ENCODE measurements around the gene MRNIP.

Gene MRNIP

DNA sequence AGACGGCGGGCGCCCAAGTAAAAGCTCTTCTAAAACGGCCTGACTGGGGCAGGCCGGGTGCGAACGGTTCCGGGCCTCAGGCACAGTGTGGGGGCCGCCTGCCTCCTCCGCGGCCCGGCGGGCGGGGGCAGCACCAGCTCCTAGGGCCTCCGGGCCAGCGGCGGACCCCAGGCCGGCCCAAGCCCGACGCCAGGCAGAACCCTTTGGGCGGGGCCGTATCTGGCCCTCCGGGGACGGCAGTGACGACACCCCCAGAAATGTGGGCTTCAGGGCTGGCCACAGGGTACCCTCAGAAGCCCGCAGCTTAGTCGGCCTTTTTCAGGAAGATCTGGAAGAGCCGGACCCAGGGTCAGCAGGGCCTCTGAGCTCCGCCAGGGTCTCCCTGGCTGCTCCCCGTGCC, 60.9 kb downstream of the MRNIP start:
- Histone ChIP-seq H3K36me3 (ENCODE audit: control insufficient read depth, insufficient read depth, low read length) (no peaks in the 10 kb centered on the region), H3K27ac (no peak overlapping the region), H3K9ac (no peak overlapping the region), H3K9me3 (ENCODE audit: control insufficient read depth, low read length) (no peaks in the 10 kb centered on the region), H2AFZ (no peak overlapping the region), H3K79me2 (peaks cover 9% of the 10 kb centered on the region), H3K4me1 (peaks cover 3% of the 10 kb centered on the region), H3K27me3 (ENCODE audit: control insufficient read depth, insufficient read depth, low read length) (no peaks in the 10 kb centered on the region), H3K4me2 (ENCODE audit: low read length) (no peak overlapping the region), H3K4me3 (ENCODE audit: low read depth, low read length) (no peak overlapping the region)
- TF ChIP-seq, protein P1, sequence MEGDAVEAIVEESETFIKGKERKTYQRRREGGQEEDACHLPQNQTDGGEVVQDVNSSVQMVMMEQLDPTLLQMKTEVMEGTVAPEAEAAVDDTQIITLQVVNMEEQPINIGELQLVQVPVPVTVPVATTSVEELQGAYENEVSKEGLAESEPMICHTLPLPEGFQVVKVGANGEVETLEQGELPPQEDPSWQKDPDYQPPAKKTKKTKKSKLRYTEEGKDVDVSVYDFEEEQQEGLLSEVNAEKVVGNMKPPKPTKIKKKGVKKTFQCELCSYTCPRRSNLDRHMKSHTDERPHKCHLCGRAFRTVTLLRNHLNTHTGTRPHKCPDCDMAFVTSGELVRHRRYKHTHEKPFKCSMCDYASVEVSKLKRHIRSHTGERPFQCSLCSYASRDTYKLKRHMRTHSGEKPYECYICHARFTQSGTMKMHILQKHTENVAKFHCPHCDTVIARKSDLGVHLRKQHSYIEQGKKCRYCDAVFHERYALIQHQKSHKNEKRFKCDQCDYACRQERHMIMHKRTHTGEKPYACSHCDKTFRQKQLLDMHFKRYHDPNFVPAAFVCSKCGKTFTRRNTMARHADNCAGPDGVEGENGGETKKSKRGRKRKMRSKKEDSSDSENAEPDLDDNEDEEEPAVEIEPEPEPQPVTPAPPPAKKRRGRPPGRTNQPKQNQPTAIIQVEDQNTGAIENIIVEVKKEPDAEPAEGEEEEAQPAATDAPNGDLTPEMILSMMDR (IDR thresholded peaks at IDR 0.05), result no peak

DNA sequence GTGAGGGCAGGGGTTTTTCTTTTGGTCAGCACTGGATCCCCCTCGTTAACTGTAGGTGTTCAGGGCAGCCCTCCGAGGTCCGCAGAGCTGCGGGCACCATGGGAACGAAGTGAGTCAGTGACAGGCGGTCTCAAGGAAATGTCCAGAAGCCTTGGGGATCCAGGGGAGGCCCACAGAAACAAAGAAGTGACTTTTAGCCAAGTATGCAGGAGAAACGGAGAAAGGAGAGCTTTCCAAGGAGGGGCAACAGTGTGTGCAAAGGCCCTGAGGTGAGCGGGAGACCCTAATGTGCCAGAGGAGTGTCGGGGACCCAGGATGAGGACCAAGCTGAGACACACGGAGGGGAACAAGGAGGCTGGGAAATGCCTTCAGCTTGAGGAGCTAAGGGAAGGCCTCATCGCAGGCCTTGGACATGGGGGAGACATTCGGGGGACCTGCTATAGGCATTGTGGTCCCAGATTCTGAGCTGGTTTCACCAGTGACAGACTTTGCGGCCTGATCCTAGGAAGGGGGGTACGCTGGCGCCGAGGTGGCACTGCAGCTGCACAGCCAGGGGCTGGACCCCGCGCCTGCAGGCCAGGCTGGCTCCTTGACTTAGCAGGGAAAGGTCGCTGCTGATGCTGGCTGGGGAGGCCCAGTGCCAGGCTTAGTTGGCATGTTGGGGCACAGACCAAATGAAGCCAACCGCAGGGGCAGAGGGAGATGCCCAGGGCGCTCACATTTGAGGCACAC, 61.6 kb downstream of the MRNIP start:
- Histone ChIP-seq H3K79me2 (peaks cover 2% of the 10 kb centered on the region), H2AFZ (peak overlapping the region; percentile 94), H3K9ac (no peak overlapping the region), H3K27me3 (ENCODE audit: control insufficient read depth, insufficient read depth, low read length) (no peaks in the 10 kb centered on the region), H3K27ac (peak overlapping the region; percentile 92), H3K9me3 (ENCODE audit: control insufficient read depth, low read length) (no peaks in the 10 kb centered on the region), H3K36me3 (ENCODE audit: control insufficient read depth, insufficient read depth, low read length) (no peaks in the 10 kb centered on the region), H3K4me1 (no peaks in the 10 kb centered on the region), H3K4me2 (ENCODE audit: low read length) (peak overlapping the region; percentile 77), H3K4me3 (ENCODE audit: low read depth, low read length) (peak overlapping the region; percentile 58)
- TF ChIP-seq, protein P1 (IDR thresholded peaks at IDR 0.05), result no peak

DNA sequence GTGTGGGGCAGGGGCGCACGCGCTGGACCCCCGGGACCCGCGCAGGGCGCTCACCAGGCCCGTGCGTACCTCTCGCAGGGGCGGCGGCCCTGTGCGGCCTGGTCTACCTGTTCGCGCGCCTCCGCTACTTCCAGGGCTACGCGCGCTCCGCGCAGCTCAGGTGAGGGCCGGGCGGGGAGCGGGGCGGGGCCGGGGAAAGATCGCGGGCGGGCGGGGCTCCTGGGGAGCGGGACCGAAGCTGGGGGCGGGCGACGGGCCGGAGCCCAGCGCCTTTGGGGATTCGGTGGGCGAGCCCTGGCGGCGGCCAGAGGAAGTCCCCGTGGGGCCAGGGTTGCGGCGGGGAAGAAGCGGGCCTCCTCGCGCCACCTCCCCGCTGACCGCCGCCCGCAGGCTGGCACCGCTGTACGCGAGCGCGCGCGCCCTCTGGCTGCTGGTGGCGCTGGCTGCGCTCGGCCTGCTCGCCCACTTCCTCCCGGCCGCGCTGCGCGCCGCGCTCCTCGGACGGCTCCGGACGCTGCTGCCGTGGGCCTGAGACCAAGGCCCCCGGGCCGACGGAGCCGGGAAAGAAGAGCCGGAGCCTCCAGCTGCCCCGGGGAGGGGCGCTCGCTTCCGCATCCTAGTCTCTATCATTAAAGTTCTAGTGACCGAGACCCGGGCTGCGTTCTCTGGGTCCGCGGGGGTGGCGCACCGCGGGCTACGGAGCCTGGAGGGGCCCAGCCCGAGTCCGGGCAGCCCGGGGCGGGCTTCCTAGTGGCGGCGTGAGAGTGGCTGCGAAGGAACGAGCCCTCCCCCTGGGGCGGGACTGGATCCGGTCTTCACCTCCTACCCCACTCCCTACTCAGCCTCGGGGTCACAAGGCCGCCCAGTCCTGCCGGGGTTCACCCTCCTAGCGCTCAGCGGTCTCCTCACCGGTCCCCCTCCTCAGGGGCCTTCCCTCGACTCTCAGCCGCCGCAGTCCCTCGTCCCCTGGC, 62.5 kb downstream of the MRNIP start:
- H3K27me3 ChIP-seq (ENCODE audit: control insufficient read depth, insufficient read depth, low read length), result no peaks in the 10 kb centered on the region
- H2AFZ ChIP-seq, result peak overlapping the region; percentile 94
- H3K4me3 ChIP-seq (ENCODE audit: low read depth, low read length), result peak overlapping the region; percentile 58
- H3K9me3 ChIP-seq (ENCODE audit: control insufficient read depth, low read length), result no peaks in the 10 kb centered on the region
- H3K36me3 ChIP-seq (ENCODE audit: control insufficient read depth, insufficient read depth, low read length), result no peaks in the 10 kb centered on the region
- TF ChIP-seq, protein P1 (IDR thresholded peaks at IDR 0.05), result peak; percentile 71
- H3K79me2 ChIP-seq, result no peaks in the 10 kb centered on the region
- H3K9ac ChIP-seq, result peak overlapping the region; percentile 93
- H3K4me1 ChIP-seq, result no peaks in the 10 kb centered on the region
- H3K27ac ChIP-seq, result peak overlapping the region; percentile 92
- peak overlapping the region; percentile 77 for H3K4me2 ChIP-seq (ENCODE audit: low read length)

DNA sequence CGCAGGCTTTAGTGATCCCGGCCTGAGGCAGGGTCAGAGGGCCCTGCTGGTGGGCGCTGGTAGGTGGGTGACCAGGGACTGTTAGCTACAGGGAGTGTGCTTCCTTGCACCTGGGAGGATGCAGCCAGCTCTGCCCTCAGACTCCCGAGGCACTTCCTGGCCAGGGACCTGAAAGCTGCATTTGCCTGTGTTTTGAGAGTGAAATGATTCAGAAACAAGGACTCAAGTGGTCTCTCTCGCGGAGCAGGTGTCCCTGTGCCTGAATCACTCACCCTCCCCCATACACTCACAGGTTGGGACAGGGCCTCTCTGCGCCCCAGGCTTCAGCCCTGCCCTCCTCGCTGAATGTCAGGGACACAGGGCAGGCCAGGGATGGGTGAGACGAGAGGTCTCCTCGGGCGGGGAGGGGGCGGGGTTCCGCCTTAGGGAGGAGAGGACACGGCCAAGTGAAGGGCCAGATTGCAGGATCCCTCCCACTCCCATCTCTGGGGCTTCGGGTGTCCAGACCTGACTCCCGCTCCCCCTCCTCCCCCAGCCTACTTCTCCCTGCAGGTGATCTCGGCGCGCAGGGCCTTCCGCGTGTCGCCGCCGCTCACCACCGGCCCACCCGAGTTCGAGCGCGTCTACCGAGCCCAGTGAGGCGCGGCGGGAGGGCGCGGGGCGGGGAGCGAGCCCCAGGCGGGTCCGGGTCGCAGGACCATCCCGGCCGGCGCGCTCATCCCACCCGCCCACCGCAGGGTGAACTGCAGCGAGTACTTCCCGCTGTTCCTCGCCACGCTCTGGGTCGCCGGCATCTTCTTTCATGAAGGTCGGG, 63.4 kb downstream of the MRNIP start:
- H3K27me3 ChIP-seq (ENCODE audit: control insufficient read depth, insufficient read depth, low read length), result no peaks in the 10 kb centered on the region
- no peaks in the 10 kb centered on the region for H3K9me3 ChIP-seq (ENCODE audit: control insufficient read depth, low read length)
- H3K4me1 ChIP-seq, result no peaks in the 10 kb centered on the region
- H3K36me3 ChIP-seq (ENCODE audit: control insufficient read depth, insufficient read depth, low read length), result no peaks in the 10 kb centered on the region
- H3K27ac ChIP-seq, result peak overlapping the region; percentile 92
- peak overlapping the region; percentile 77 for H3K4me2 ChIP-seq (ENCODE audit: low read length)
- H3K79me2 ChIP-seq, result no peaks in the 10 kb centered on the region
- peak overlapping the region; percentile 94 for H2AFZ ChIP-seq
- H3K4me3 ChIP-seq (ENCODE audit: low read depth, low read length), result peak overlapping the region; percentile 58
- TF ChIP-seq, protein P1 (IDR thresholded peaks at IDR 0.05), result no peak
- peak overlapping the region; percentile 93 for H3K9ac ChIP-seq

Data from parathyroid adenoma (tissue), 2 donors.